HL-60/S4 (cell line): ENCODE results near the gene PTH1R.

ENCODE experiments used
- in situ Hi-C: fragments of 300-500 bp; cut with MboI; formaldehyde crosslinking; loops from 2 replicates; pipeline ENCODE4 v1.14.3; 2022; ENCODE audit warnings: low sequenced_read_pairs

The PTH1R gene

DNA sequence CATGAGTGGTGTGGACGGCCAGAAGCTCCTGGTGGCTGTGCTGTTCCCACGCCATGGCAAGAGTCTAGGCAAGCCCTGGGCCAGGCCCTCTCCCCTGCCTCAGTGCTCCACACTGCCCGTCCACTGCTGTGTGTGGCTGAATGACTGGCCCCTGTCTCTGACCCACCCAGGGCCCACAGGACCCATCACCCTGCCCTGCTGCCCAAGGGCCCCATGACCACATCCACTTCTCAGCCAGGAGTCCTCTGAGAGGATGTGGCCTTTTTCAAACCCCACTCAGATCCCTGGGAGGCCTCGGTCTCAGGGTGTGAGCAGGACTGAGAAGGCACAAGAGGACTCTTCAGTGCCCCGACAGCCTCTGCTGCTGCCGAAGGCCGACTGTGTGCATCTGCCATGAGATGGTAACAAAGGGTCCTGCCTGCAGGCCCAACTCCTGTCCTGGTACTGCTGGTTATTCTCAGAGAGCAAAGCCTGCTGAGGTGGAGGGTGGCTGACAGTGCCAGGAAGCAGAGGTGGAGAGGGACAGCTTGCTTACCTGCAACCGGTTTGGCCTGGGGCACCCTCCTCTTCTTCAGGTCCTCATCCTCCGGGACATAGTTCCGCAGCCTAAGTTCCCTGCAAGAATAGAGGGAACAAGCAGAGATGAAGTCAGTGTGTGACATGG, 47.5 kb downstream of the PTH1R start:
- in situ Hi-C loops: no loop called here

DNA sequence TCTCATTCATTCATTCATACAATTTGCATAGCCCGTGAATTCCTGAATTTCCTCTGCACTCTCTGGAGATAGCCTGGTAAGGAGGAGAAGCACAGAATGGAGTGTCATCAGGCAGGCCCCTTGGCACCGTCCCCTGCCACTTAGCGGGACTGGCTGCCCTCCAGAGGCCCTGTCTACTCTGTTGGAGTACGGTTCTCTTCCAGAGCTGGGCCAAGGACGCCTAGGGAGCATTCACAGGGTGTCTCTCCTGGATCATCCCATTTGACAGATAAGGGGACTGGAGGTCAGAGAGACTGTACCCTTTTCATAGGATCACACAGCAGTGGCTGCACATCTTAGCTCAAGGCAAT, 48.0 kb downstream of the PTH1R start:
- in situ Hi-C loops: no loop called here

DNA sequence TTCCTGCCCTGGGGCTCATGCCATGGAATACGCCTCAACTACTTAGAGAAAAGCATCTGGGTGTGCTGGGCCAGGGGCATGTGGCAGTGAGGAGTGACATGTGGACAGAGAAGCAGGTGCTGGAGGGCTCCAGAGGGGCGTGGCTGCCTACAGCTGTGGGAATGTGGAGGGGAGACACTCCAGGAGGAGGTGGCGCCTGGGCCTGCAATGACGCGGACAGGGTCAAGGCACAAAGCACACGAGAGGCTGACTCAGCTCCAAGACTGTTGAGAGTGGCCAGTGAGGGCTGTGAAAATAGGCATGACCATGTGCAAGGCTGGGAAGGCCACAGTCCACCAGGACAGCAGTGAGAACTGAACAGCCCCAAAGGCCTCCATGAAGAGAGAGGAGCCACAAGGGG, 48.5 kb downstream of the PTH1R start:
- in situ Hi-C loops: no loop called here

DNA sequence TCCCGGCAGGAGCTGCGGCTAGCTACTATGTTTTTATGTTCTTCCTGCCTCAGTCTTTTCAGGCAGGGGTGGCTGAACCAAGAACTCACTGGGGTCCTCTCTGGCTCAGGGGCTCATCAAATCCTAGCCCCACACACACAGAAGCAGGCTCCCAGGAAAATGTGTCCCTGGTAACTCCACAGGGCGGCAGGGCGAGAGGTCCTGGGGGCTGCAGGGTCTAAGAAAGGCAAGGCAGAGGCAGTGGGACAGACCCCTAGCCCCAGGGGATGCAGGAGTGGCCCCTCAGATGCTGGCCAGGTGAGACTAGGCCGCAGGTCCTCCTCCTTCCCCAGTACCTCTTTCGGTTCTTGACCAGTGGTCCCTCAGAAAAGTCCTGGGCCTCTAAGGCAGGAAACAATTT, 48.9 kb downstream of the PTH1R start:
- in situ Hi-C loops: no loop called here

DNA sequence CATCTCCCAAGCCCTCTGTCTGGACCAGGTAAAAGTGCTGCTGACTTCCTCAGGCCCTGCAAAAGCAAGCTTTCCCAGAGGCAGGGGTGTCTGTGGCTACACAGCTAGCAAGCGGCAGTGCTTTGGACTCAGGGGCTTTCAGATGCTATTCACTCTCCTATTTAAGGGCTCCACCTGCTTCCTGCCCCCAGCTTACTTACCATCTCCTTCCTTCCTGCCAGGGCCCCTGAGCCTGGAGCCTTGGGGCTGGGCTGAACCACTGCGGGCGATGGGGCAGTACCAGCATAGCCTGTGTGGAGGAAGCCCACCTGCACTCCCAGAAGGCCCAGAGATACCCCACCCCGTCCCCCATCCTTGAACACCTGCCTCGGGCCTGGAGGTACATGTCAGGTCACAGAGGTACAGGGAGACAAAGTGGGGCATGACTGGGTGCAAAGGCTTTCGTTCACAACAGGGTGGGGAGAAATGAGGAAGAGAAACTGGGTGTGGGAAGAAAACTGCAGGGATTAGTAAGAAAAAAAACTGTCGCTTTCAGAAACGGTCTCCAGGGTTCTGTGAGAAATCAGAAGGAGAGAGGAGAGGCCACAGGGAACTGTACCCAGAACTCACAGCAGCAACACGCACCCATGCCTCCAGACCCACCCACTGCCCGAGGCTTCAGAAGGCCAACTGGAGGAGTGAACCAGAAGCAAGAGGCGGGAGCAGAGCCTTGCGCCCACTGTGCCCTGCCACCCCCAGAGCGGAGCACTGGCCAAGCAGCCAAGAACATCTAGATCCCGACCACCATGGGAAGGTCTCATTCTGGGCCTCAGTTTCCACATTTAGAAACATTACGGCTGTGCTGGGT, 49.6 kb downstream of the PTH1R start:
- in situ Hi-C loops: no loop called here

DNA sequence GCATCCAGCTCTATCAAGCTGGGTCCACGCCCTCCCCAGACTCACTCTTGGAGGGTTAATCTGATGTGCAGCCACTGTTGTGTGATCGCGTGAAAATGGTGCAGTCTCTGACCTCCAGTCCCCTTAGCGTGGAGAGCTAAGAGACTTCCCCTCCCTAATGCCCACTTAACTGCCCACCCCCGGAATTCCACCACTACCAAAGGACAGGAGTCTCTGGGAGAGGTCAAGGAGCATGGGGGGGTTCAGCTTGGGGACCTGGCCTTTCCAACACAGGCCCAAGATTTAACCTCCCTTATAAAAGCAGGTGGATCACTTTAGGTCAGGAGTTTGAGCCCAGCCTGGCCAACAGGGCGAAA, 50.2 kb downstream of the PTH1R start:
- in situ Hi-C loops: no loop called here

DNA sequence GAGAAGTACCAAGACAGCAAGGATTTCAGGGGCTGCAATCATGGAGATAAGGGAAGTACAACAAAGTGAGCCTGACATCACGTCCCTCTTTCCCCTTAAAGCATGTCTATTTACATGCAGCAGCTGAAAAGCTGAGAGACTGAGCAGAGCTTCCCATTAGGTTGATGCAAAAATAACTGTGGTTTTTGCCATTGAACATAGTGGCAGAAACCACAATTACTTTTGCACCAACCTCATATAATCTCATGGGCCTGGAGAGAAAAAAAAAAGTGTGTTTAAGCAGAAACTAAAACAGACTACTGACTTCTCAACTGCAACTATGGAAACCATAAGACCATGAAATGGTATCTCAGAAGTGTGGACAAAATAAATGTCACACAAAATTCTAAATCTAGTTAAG, 50.8 kb downstream of the PTH1R start:
- in situ Hi-C loops: no loop called here

DNA sequence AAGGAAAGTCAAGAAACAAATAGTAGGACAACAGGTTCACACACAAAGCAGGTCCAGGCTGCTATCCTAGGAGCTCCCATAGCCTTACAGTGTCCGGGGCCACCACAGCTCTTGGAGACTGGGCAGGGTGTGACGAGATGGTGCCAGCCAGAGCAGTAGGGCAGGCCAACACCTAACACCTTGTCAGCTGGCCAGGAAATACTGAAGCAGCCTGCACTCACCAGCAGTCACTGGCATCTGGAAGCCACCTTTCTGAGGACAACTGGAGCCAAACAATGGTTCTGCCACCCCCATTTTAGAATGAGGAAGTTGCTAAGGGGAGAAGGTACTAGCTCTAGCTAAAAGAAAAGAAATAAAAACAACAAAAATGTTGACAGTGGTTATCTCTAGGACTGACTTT, 51.8 kb downstream of the PTH1R start:
- in situ Hi-C loops: no loop called here

DNA sequence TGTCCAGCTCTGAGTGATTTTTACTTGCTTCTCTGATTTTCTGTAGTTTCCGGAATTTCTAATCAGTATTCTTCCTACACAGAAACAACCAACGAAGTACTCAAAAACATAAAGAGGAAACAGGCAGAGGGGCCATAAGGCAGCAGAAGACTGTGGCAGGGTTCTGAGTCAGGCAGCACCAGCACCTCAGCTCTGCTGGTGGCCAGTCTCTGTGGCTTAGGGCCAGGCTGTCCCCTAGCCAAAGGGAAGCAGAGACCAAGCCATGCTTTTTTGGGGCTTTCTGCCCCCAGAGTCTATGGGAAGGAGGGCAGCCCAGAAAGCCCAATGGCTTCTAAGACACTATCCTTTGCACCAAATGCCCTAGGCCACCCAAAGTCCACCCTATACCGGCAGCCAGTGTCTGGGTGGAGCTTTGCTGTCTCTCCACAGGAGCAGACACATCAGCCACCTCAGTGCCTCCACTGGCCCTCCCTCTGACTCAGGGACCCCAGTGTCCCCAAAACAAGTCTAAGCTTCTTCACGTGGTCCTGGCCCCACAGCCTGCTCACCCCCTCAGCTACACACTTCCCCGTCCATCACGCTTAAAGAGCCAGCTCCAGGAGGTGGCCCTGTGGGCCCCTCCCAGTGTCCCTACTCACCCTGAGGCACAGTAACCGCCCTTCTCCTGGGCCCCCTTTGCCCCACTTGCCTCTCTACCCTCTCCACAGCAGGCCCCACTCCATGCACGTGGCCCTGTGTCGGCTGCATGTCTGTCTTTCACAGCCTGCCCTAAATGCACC, 52.8 kb downstream of the PTH1R start:
- in situ Hi-C loops: no loop called here

DNA sequence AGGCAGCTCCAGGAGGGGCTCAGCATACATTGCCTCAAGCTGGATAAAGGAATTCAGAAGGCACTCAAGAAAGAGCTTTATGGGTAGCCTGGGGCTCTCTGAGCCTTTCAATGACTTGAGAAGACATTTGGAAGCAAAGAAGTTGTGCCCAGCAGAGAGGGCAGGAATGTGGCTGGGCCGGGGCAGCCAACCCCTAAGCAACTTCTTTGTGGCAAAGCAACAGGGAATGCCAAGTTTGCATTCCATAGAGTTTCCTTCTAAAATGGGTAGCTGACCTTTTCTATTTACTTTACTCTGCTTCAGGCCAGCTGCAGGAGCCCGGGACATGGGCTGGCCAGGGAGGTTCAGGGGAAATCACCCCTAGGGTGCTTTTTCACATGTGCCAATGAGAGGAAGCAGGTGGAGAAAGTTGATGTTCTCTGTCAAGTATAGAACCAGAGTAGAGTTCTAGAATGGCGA, 53.5 kb downstream of the PTH1R start:
- in situ Hi-C loops: no loop called here

DNA sequence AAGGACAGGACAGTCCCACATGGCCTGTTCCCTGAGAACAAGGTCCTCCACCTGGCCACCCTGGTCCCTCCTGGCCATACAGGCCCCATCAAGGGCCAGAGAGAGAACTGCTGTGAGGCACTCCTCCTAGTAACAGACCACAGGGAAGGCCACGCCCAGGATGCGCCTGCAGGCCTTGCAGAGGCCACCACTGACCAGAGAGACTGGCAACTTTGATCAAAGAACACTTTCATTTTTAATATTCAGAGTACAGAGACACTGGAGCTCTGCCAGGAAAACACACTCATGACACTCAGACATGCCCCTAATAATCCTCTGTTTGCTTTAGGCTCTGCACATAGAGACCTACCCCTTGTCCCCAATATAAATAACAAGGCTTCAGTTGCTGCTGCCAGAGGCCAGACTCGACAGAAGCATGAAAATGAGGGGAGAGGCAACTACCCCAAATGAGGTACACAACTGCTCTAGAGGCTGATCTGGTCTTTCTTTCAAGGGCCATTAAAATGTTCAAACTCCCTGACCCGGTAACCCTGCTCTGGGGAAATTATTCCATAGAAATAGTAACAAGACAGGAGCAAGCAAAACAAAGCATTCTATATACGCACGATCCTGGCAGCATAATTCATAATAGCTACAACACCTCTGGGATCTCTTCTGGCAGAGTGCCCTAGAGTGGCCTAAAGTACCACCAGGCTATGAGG, 54.3 kb downstream of the PTH1R start:
- in situ Hi-C loops: no loop called here

DNA sequence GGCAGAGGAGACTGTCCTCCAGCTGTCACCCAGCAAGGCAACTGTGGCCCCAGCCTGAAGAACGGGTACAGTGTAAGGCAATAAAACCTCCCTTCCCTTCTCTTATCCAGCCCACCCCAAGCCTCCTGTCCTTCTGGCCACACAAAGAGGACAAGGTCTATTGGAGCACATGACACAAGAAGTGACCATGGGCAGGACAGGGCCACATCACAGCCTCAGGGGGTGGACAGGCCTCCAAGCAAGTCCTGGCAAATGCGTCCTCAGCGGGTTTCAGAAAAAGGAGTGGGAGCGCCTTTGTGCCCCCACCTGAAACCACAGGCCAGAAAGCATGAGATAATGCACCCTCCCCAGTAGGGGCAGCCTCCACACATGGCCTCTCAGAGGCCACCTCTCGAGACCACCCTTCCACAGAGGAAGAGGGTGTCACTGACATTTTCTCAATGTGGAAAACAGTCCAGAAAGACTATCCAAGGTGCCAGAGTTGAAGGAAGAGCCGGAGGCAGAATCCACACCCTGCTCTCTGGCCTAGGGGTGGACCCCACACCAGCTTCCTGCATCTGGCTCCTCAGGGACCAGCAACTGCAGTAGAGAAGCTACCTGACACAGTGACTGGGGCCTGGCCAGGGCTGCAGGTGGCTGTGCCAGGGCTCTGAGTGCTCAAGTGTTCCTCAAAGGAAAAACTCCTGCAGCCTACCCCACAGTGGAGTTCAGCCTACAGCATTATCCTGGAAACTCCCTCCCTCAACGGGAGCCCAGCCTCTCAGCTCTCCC, 55.1 kb downstream of the PTH1R start:
- in situ Hi-C loops: no loop called here

DNA sequence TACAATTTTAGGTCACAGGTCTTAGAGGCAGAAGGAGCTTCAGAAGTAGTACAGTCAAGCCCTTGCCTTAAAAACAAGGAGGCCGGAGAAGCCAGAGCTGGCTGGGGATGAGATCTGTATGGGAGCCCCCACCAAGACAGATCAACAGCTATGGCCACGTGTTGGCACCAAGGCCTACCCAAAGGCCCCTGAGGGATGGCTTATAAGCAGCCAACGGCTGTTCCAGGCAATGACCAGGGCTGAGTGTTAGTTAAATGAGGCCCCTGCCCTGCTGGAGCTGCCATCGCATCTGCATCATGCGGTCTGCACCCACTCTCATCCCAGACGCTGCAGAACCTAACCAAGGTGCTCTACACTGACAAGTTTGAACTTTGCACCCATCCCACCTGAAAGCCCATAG, 55.7 kb downstream of the PTH1R start:
- in situ Hi-C loops: no loop called here

DNA sequence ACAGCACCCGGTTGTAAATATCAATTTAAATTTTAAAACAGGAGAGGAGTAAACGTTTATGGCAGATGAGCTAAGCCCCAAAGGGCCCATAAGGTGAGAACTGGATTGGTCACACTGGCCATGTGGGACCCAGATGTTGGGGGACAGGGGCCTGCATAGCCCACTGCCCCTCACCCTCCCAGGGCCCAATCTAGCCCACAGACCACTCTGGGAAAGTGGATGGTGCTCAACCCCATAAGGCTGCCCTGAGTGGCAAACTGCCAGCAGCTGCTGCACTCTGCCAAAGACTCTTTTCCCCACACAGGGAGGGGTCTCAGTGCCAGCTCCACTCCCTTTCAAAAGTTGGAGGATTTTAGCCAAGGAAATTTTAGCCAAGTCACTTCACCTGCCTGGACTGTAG, 56.6 kb downstream of the PTH1R start:
- in situ Hi-C loops: no loop called here

DNA sequence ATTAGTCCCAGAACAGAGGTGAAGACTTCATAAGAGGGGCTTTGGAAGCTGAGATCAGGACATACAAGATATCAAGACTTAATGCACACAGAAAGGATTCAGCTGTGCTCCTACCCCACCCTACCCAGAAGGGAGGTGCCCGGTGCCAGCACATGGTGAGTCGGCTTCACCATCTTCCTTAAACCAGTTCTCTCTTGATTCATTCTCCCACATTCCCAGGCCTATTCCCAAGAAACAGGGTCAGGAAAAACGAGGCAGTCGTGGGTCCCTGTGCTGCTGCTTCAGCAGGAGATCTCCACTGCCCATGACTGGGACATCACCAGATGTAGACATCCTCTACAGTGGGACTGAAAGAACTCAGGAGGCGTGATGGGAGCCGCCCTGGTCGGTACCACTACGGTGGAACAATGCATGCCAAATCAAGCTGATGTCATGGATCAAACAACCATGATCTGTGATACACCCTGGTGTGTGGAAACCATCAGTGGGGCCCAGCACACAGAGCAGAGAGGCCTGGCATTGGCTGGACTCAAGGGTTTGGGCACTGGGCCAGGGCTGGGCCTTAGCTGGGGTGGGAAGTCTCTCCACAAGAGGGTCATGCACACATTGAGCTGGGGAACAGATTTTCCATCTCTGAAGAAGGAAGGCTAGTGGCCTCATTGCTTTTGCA, 57.1 kb downstream of the PTH1R start:
- in situ Hi-C loops: no loop called here

DNA sequence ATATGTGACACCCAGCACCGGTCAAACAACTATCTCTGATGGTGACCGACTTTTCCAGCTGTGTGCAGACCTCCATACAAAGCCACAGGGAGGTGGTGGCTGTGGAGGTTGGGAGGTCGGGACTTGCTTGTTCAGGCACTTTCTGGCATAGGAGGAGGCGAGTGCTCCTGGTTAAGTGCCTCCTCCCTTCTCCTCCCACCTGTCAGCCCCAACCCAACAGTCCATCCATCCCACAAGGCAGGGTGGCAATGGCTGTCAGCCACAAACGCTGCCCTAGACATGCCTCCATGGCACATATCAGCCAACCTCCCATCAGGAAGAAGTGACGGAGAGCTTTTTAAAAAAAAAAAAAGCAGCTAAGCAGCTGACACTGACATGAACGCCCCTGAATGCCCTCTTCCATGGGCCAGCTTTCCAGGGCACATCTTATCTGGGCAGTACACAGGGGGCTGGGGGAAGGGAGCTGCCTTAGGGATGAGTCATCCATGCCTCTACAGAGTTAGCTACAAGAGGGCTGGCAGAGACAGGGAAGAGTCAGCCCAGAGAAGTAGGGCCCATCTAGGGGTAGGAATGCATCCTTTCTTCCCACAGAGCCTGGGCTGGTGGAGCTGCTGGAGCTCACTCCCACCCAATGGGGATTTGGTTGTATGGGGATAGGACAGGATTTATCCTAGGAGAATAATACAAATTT, 57.8 kb downstream of the PTH1R start:
- in situ Hi-C loops: no loop called here

DNA sequence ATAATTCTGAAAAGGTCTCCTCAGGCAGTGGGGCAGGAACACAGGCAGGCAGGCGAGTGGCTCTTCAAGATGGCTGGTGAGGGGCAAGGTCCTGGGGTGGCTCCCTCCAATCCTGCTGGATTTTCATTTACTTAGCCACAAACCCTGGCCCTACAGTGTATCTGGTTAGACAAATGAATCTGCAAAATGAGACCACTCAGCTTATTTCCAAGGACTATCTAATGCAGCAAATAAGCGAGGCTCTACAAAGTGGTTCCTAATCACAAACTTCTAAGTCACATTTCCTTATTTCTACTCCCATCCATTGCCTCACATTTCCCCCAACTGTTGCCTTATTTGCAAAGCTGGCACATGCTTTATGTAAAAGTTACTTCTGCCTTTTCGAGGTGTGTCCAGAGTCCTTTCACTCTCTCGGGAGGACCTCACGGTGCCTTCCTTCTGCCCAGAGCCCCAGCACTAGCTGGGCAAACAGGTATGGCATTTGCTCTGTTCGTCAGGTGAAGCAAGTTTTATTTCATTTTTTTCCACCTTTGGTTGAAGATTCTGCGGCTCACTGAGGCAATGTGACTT, 58.6 kb downstream of the PTH1R start:
- in situ Hi-C loops: no loop called here

DNA sequence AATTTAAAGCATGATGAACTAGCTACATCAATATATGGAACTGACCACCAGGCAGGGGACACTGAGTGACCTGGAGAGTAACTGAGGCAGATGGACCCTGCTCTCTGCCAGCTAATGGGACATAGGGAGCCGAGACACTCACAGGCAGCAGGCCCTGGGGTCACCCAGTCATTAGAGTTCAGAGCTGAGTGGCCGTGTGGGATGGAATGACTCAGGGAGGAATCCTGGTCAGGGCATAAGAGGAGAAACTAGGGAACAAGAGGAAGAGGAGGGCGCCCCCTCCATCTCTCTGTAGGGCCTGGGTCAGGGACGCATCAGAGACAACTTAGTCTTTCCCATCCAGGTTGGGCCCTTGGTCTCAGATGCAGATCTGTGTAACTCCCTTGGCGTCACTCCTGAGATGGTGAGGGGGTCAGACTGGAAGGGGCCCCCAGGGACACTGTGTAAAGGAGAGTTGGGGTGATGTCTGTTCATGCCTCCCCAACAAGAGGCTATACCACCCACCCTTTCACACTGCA, 59.3 kb downstream of the PTH1R start:
- in situ Hi-C loops: no loop called here

DNA sequence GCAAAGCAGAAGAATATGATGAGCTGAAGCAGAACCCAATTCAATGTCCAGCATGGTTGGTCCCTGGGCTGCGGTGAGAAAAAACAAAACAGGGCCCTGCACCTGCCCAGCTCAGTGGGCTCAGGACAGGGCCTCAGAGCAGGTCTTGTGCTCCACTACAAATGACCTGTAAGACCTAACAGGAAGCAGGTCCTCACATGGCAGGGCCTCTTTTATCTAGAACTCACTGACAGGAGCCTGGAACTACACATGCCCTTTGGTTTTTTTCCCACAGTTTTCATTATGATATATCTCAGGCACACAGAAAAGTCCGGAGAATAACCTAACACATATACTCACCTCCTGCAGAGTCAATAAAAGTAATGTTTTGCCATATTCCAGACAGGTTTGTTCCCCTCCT, 60.6 kb downstream of the PTH1R start:
- in situ Hi-C loops: no loop called here
